Transverse colon (tissue), 4 donors: ENCODE measurements around the gene NFASC.

ENCODE experiments used
- CTCF ChIP-seq, 5 experiments: fragments of 200-600 bp in 3 of 5; fragments of 450-650 bp in 2 of 5; sonication (generic) in 3 of 5; IDR thresholded peaks; 1 replicate in 2 of 5; 2 replicates in 3 of 5; pipeline ENCODE4 v1.5.1; 2016 to 2017; ENCODE audit warnings: antibody characterized with exemption in 5 of 5, inconsistent platforms in 3 of 5, mild to moderate bottlenecking in 2 of 5, moderate library complexity in 1 of 5
- POLR2A ChIP-seq: fragments of 450-650 bp; IDR thresholded peaks from one replicate; pipeline ENCODE4 v1.6.1; 2016; ENCODE audit warnings: antibody characterized with exemption, mild to moderate bottlenecking, moderate library complexity
- POLR2AphosphoS5 ChIP-seq, 3 donors: sonication (generic); formaldehyde crosslinking; IDR thresholded peaks; one replicate each; pipeline ENCODE4 v1.6.1; 2016; ENCODE audit warnings: antibody characterized with exemption in 3 of 3

- TF ChIP-seq CTCF (IDR thresholded peaks at IDR 0.05), result no peak
- no peak for TF ChIP-seq POLR2A
- no peak for TF ChIP-seq POLR2AphosphoS5 (IDR thresholded peaks at IDR 0.05)
Observed at GRCh38 chr1:205048382-205048781, 177.7 kb downstream of the NFASC start.
